NT2/D1 (cell line): ENCODE results near the gene AP2B1.
A peak's percentile ranks its signal among the peaks of the same experiment; 100 is the strongest.

Experiments used
- DNase-seq: peaks from one replicate; pipeline ENCODE4 v3.0.0-alpha.2; 2011; ENCODE audit warnings: low read depth, low spot score
- H3K27me3 ChIP-seq: 2 replicates; pipeline ENCODE4 v1.6.0; 2011; ENCODE audit warnings: mild to moderate bottlenecking; ENCODE audit not compliant: insufficient read length, insufficient read depth
- H3K36me3 ChIP-seq: 2 replicates; pipeline ENCODE4 v1.6.1; 2011; ENCODE audit warnings: mild to moderate bottlenecking, low read length, mixed read lengths; ENCODE audit not compliant: insufficient read depth, insufficient read length
- H3K4me1 ChIP-seq: 2 replicates; pipeline ENCODE4 v1.5.1; 2011; ENCODE audit not compliant: insufficient read depth, insufficient read length
- H3K4me3 ChIP-seq: 2 replicates; pipeline ENCODE4 v1.5.1; 2011; ENCODE audit warnings: low read depth; ENCODE audit not compliant: insufficient read length
- H3K9ac ChIP-seq: 2 replicates; pipeline ENCODE4 v1.6.0; 2011; ENCODE audit warnings: low read depth; ENCODE audit not compliant: insufficient read length
- H3K9me3 ChIP-seq: 2 replicates; pipeline ENCODE4 v1.5.1; 2011; ENCODE audit warnings: mild to moderate bottlenecking, low read length; ENCODE audit not compliant: insufficient read depth
- SUZ12 ChIP-seq: IDR thresholded peaks from 2 replicates; pipeline ENCODE4 v1.6.1; 2011; ENCODE audit not compliant: insufficient read length, insufficient read depth; ENCODE audit errors: extremely low read depth
- YY1 ChIP-seq: IDR thresholded peaks from 2 replicates; pipeline ENCODE4 v1.6.1; 2011; ENCODE audit not compliant: insufficient read length, insufficient read depth
- ZNF274 ChIP-seq: IDR thresholded peaks from 2 replicates; pipeline ENCODE4 v1.6.1; 2011; ENCODE audit warnings: mild to moderate bottlenecking, low read depth, low read length

AP2B1 gene

GRCh38 chr17:35768797-35769196 lies 181.7 kb downstream of the AP2B1 start:
- no peak for DNase-seq
- TF ChIP-seq ZNF274 = no peak
- TF ChIP-seq YY1 = no peak
- TF ChIP-seq SUZ12 = no peak
- Histone ChIP-seq H3K9me3 (peaks cover 26% of the 10 kb centered on the region; the same call in 1 of the 2 replicates), H3K36me3 (no peaks in the 10 kb centered on the region), H3K9ac (no peak overlapping the region), H3K27me3 (no peaks in the 10 kb centered on the region), H3K4me1 (peaks cover 8% of the 10 kb centered on the region), H3K4me3 (no peak overlapping the region)

GRCh38 chr17:35769895-35770486 lies 182.9 kb downstream of the AP2B1 start:
- H3K4me1 ChIP-seq = peaks cover 16% of the 10 kb centered on the region

GRCh38 chr17:35773129-35773528 lies 186.0 kb downstream of the AP2B1 start:
- Histone ChIP-seq H3K9me3 (no peaks in the 10 kb centered on the region; the same call in 1 of the 2 replicates), H3K36me3 (no peaks in the 10 kb centered on the region), H3K9ac (no peak overlapping the region), H3K4me3 (no peak overlapping the region), H3K27me3 (no peaks in the 10 kb centered on the region), H3K4me1 (peaks cover 21% of the 10 kb centered on the region)
- no peak for TF ChIP-seq SUZ12
- no peak for TF ChIP-seq YY1
- TF ChIP-seq ZNF274 = no peak
- DNase-seq = no peak

More at GRCh38 chr17:35769895-35770486, 182.9 kb downstream of the AP2B1 start:
- Histone ChIP-seq H3K9me3 (peaks cover 20% of the 10 kb centered on the region; the same call in 1 of the 2 replicates), H3K4me3 (no peak overlapping the region), H3K9ac (no peak overlapping the region), H3K27me3 (no peaks in the 10 kb centered on the region), H3K36me3 (no peaks in the 10 kb centered on the region)
- no peak for TF ChIP-seq SUZ12
- no peak for TF ChIP-seq YY1
- TF ChIP-seq ZNF274 = no peak
- no peak for DNase-seq

GRCh38 chr17:35773679-35774425 lies 186.7 kb downstream of the AP2B1 start:
- H3K4me3 ChIP-seq = no peak overlapping the region
- no peak for DNase-seq
- H3K4me1 ChIP-seq = peaks cover 23% of the 10 kb centered on the region
- H3K36me3 ChIP-seq = no peaks in the 10 kb centered on the region
- no peaks in the 10 kb centered on the region; the same call in 1 of the 2 replicates for H3K9me3 ChIP-seq
- H3K9ac ChIP-seq = peak overlapping the region; percentile 8
- H3K27me3 ChIP-seq = no peaks in the 10 kb centered on the region
- no peak for TF ChIP-seq YY1
- TF ChIP-seq ZNF274 = no peak
- TF ChIP-seq SUZ12 = no peak

- H3K36me3 ChIP-seq = no peaks in the 10 kb centered on the region
- no peaks in the 10 kb centered on the region for H3K27me3 ChIP-seq
- TF ChIP-seq YY1 = no peak
- no peak for TF ChIP-seq SUZ12
- peaks cover 23% of the 10 kb centered on the region for H3K4me1 ChIP-seq
- no peak for DNase-seq
- H3K9me3 ChIP-seq = no peaks in the 10 kb centered on the region; the same call in 1 of the 2 replicates
- no peak overlapping the region for H3K4me3 ChIP-seq
- H3K9ac ChIP-seq = no peak overlapping the region
Observed at GRCh38 chr17:35774499-35774898, 187.4 kb downstream of the AP2B1 start.

GRCh38 chr17:35775039-35775438 lies 187.9 kb downstream of the AP2B1 start:
- no peaks in the 10 kb centered on the region for H3K36me3 ChIP-seq
- TF ChIP-seq SUZ12 (no peak), ZNF274 (no peak), YY1 (no peak)
- peaks cover 23% of the 10 kb centered on the region for H3K4me1 ChIP-seq
- no peak for DNase-seq
- no peak overlapping the region for H3K4me3 ChIP-seq
- no peaks in the 10 kb centered on the region for H3K27me3 ChIP-seq
- H3K9me3 ChIP-seq = no peaks in the 10 kb centered on the region; the same call in 1 of the 2 replicates
- H3K9ac ChIP-seq = no peak overlapping the region

- no peak for TF ChIP-seq ZNF274
- no peak for TF ChIP-seq SUZ12
- TF ChIP-seq YY1 = no peak
- Histone ChIP-seq H3K36me3 (no peaks in the 10 kb centered on the region), H3K27me3 (no peaks in the 10 kb centered on the region), H3K9ac (no peak overlapping the region), H3K4me1 (peaks cover 23% of the 10 kb centered on the region), H3K4me3 (no peak overlapping the region), H3K9me3 (no peaks in the 10 kb centered on the region)
- no peak for DNase-seq
Observed at GRCh38 chr17:35775583-35775982, 188.5 kb downstream of the AP2B1 start.
